GM12892 (cell line): ENCODE results near the gene KLF13.

Experiments
- DNase-seq: peaks from one replicate; pipeline ENCODE4 v3.0.0; 2011; ENCODE audit not compliant: insufficient read length
- FAIRE-seq: peaks from 2 replicates; lab custom pipeline; 2011; peaks lifted over from hg19 to GRCh38; lab: Jason Lieb, UNC
- POLR2A ChIP-seq: IDR thresholded peaks from 2 replicates; pipeline ENCODE4 v1.6.1; 2011; ENCODE audit warnings: low read depth, low read length, control low read depth
- POLR2AphosphoS5 ChIP-seq: IDR thresholded peaks from 2 replicates; pipeline ENCODE4 v1.6.1; 2011; ENCODE audit warnings: low read depth, low read length, control low read depth
- TAF1 ChIP-seq: IDR thresholded peaks from 2 replicates; pipeline ENCODE4 v1.6.1; 2011; ENCODE audit warnings: low read depth, mild to moderate bottlenecking, control low read depth, low read length, borderline replicate concordance

The KLF13 gene

DNA sequence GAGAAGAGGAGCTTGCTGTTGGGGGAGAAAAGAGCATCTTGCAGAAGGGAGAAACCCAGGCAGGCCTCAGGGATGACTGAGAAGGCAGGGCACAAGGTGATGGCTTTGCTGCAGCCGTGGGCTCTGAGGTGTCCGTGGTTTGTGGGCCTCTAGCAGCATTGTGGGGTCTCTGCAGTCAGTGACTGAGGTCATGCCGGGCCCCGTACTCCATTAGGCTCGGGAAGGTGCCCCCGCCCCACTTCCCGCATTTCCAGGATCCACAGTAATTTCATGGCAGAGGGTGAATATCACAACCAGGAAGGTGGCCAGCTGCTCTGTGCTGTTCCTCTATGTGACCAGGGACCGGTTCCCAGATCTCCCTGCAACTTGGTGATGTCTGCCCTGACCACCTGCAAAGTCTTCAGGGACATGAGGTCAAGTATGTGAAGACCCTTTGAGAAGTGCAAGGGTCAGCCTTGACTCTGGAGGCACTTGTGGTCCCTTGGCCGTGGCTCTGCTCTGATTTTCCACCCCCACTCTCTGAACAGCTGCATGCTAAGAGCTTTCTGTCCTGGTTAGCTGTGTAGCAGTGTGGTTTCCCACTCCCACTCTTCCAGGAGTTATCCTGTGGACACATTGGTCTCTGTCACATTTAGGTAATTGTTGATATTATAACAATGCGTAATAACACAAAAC lies 3.6 kb downstream of the KLF13 start:
- TF ChIP-seq POLR2A (no peak), TAF1 (no peak), POLR2AphosphoS5 (no peak)
- DNase-seq (no peak), FAIRE-seq (peak; percentile 71)

DNA sequence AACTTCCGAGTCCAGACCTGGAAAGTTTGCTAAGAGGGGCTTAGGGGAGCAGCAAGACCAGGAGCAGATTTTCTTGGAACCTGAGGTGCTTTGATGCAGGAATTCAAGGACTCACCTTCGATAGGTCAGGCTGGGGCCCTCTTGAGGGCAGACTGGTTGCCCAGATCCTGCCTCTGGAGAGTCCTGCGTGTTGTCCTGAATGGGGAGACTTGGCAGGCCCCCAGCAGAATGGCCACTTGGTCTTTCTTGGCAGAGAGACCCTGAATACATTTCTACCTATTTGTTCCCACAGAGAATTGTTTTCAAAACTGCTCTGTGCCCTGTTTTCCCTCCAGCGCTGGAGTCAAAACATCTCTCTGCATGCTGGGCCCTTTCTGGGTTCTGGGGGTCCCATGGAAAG lies 4.2 kb downstream of the KLF13 start:
- TF ChIP-seq POLR2AphosphoS5: no peak
- TF ChIP-seq TAF1: no peak
- no peak for TF ChIP-seq POLR2A
- FAIRE-seq (no peak), DNase-seq (no peak)

DNA sequence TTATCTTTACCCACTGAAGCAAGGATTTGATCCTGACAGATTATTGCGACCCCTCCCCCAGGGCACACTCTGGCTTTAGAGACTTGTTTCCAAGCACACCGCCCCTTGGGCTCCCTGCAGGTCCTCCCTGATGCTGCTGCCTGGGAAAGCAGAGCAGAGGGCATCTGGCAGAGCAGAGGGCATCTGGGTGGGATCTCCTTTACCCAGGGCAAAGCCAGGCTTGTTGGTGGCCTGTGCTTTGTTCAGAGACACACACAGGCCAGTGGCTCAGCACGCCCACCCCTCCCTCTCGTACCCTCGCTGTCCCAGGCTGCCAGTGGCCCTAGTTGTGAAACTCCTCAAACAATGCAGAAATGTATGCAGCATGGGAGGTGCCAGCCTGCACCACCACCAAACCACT lies 4.8 kb downstream of the KLF13 start:
- FAIRE-seq (no peak), DNase-seq (no peak)
- TF ChIP-seq POLR2A (no peak), TAF1 (no peak), POLR2AphosphoS5 (no peak)

DNA sequence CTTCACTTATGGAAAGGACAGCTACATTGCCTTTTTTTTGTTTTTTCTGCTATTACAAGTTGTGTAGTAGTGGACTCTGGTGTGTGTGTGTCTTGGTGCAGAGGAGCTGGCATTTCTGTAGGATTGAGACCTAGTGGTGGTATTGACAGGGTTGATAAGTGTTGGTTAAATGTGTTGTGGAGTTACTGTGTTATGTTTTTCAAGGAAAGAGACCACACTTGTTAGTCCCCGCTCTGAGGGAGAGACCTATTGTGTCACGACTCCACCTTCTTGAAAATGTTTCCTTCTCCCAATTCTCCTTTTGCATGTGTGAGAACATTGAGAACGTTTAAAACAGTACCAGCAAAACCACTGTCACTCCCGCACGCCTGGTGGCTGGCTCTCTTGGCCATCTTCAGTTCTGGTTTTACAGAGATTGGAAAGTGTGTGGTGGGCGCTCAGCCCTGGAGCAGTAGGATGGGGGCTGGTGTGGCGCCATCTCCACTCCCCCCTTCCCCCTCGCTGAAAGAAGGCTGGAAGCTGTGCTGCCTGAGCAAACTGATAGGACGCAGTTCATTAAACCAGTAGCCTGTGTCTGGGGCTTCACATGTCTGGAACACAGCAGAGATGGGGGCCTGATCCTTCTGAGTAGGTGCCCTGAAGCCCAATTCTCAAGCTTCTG lies 5.5 kb downstream of the KLF13 start:
- TF ChIP-seq TAF1 (no peak), POLR2AphosphoS5 (no peak), POLR2A (no peak)
- DNase-seq (no peak), FAIRE-seq (peak; percentile 72)

- DNase-seq (no peak), FAIRE-seq (no peak)
- TF ChIP-seq TAF1 (no peak), POLR2AphosphoS5 (no peak), POLR2A (no peak)
These were observed 6.0 kb downstream of the KLF13 start for GRCh38 chr15:31332681-31333071.

GRCh38 chr15:31333119-31333518 lies 6.5 kb downstream of the KLF13 start:
- TF ChIP-seq POLR2AphosphoS5 (no peak), TAF1 (no peak), POLR2A (no peak)
- DNase-seq (no peak), FAIRE-seq (no peak)

GRCh38 chr15:31333820-31334219 lies 7.2 kb downstream of the KLF13 start:
- no peak for FAIRE-seq
- TF ChIP-seq POLR2A: no peak
- TF ChIP-seq POLR2AphosphoS5: no peak
- TF ChIP-seq TAF1: no peak
- no peak for DNase-seq

GRCh38 chr15:31335989-31336592 lies 9.5 kb downstream of the KLF13 start:
- no peak for TF ChIP-seq TAF1
- DNase-seq (no peak), FAIRE-seq (no peak)

- DNase-seq: no peak
- TF ChIP-seq TAF1 (no peak), POLR2AphosphoS5 (no peak), POLR2A (no peak)
- peak; percentile 60 for FAIRE-seq
These were observed 10.1 kb downstream of the KLF13 start for GRCh38 chr15:31336593-31337295.

GRCh38 chr15:31337352-31338031 lies 10.9 kb downstream of the KLF13 start:
- peak; percentile 5 for FAIRE-seq

DNA sequence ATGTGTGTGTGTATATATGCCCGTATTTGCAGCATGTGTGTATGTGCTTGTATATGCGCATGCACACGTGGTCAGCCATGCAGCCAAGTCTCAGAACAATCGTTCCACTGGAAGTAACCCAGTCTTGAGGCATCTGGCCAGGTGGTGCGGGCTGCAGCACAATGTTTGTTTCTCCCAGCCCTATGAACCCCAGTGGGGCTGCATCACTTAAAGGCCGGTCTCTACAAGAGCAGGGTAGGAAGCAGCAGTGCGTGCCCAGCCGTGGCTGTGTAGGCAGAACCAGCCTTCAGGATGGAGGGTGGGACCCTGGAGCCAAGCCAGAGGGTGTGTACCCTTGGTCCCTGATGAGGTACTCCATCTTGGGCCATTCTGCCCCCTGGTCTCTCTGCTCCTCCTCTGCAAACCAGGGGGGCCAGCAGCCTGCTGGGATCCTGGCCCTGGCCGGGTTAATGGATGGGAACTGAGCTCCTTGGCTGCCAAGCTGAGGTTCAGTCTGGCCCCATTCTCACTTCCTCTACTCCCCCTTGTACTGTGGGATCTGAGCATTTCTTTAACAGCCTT lies 11.8 kb downstream of the KLF13 start:
- FAIRE-seq (peak; percentile 94), DNase-seq (no peak)
- TF ChIP-seq POLR2AphosphoS5: no peak
- TF ChIP-seq TAF1: no peak
- no peak for TF ChIP-seq POLR2A

More at GRCh38 chr15:31337352-31338031, 10.9 kb downstream of the KLF13 start:
- DNase-seq: no peak
- TF ChIP-seq POLR2AphosphoS5 (no peak), POLR2A (no peak), TAF1 (no peak)

GRCh38 chr15:31338879-31339557 lies 12.4 kb downstream of the KLF13 start:
- FAIRE-seq: no peak
- DNase-seq: no peak
- TF ChIP-seq POLR2AphosphoS5 (no peak), TAF1 (no peak), POLR2A (no peak)
